ENCODE data around the gene SLC7A6OS.

Gene SLC7A6OS

GRCh38 chr16:68310774-68311511 is at the start of gene SLC7A6OS, which contains the start of gene PRMT7:
Gene SLC7A6OS, minus strand, starts transcription at chr16:68310946. Its CDS starts 20 bp downstream, at chr16:68310926.
Gene PRMT7, plus strand, starts transcription at chr16:68311019. Its CDS starts 4,961 bp downstream, at chr16:68315980.
- peak; percentile 95 for DNase-seq (ENCODE audit: low read depth)

GRCh38 chr16:68359398-68360191 is 48.8 kb upstream of the SLC7A6OS start:
- DNase-seq (ENCODE audit: low read depth) = no peak

DNA sequence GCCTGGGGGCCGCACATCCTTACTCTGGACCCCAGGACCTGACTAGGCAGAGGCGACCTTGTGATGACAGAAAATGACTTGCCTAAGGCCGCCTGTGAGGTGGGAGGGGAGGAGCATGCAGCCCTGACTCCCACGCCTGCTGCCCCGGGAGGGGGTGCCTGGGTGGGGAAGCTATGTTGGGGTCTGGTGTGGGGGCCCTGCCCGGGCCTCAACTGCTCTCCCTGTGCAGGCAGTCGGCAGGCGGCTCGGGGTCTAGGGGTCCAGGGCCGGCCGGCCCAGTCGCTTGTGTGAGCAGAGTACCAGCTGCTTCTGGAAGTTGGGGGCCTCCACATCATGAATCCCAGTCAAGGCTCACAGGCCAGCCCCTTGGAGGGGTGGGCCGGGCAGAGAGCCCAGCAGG is 48.2 kb upstream of the SLC7A6OS start:
- DNase-seq (ENCODE audit: low read depth) = no peak

DNA sequence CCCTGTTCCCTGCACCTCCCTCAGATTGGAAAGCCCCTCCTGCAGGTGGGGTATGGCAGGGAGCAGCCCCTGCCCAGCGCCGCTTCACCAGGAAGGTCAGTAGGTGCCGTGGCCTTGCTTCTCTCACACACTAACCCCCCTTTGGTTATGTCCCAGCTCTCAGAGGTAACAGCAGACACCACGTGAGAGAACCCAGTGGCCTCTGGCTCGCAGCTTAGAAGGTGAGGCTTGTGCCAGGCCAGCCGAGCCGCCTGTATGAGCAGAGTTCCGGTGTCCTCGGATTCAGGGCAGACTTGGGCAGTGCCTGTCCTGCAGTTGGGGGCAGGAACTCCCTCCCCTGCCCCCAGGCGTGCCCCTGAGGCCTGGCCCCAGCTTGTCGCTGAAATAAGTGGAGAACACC is 47.2 kb upstream of the SLC7A6OS start:
- no peak for DNase-seq (ENCODE audit: low read depth)

DNA sequence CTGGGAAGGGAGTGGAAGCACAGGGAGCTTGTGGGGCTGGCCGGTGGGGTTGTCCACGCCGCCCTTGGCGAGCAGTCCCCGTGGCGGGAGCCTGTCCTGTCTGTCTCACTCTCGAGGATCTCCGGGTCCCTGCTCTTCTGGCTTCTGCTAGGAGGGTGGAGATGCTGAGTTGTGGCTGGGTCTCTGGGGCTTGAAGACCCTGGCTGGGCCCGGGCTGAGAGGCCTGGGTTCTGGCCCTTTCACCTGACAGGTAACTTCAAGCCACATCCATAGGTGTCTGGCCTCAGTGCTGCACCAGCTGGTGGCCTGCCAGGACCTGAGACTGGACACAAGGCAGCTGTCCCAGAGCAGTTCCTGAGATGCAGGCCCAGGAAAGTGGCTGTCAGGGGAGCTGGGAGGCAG is 46.8 kb upstream of the SLC7A6OS start:
- DNase-seq (ENCODE audit: low read depth) = no peak

- no peak for DNase-seq (ENCODE audit: low read depth)
These were observed 46.2 kb upstream of the SLC7A6OS start for GRCh38 chr16:68356919-68357286.

DNA sequence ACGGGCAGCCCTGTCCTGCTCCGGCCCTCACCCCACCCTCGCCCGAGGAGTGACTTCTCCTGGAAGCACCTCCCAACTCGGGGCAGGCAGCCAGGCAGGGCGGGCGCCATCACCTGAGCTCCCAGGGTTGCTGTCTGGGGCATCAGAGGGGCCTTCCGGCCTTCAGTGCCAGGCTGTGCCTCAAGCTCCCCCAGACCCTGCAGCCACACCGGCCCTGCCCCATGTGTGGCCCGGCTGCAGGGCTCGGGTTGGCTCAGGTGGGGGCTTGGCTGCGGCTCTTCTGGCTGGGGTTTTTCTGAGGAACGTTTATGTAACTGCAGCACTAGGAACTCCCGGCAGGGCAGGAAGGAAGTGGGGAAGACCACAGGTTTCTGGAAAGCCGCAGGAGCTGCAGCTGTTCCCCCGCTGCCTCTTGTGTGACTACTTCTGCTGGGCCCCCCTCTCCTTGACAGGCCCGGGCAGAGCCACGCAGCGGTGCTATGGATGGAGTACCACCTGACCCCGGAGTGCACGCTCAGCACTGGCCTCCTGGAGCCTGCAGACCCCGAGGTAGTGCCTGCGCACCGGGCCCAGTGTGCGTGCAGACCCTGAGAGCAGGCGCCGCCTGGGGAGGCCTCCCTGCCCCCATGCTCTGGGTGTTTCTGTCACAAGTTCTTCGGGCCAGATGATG is 45.6 kb upstream of the SLC7A6OS start:
- no peak for DNase-seq (ENCODE audit: low read depth)

DNA sequence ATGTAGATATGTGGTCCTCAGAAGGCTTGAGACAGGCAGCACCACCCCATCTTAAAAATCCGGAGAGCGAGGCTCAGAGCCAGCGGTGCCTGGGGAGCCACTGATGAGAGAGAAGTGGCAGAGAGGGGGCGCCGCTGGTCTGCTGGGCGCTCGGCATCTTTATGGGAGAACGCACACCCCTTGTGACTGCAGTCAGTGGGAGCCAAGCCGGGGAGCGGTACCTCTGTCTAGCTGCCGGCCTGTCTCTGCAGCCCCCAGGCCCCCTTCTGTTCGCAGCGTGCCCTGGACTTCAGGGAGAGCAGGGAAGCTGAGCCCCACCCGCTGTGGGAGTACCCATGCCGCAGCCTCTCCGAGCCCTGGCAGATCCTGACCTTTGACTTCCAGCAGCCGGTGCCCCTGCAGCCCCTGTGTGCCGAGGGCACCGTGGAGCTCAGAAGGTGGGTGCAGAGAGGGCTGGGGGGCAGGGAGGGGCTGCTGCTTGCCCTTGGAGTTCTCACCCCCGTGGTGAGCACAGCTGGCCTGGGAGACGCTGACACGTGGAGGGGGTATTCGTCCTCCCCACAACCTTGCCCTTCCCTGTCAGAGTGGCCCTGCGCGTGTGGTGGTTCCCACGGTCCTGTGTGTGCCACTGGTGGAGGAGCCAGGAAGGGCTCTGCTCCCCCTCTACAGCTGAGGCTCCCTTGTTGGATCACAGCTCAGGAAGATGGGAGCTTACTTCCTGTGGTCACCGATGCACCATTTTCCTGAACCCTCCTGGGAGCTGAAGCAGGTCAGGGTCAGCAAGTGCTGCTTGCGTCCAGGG is 44.9 kb upstream of the SLC7A6OS start:
- DNase-seq (ENCODE audit: low read depth) = no peak

GRCh38 chr16:68354816-68355215 is 44.1 kb upstream of the SLC7A6OS start:
- no peak for DNase-seq (ENCODE audit: low read depth)

GRCh38 chr16:68353366-68353765 is 42.6 kb upstream of the SLC7A6OS start:
- no peak for DNase-seq (ENCODE audit: low read depth)

GRCh38 chr16:68351991-68352431 is 41.3 kb upstream of the SLC7A6OS start:
- no peak for DNase-seq (ENCODE audit: low read depth)

DNA sequence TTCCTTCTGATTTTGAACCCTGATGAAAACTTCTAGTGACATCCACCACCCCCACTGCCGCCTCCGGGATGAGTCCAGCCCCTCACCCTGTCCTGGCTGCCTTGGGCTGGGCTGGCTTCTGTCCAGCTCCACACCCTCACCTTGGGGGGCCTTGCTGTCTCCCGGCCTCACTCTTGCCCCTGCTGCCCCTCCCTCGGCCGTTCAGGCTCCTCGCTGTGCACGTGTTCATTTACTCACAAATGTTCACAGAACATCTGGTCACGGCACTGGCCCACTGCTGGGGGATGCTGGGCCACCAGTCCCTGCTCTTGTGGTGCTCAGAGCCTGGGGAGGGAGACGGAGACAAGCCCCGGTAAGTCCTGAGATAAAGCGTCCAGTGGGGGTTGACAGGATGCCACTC is 40.7 kb upstream of the SLC7A6OS start:
- DNase-seq (ENCODE audit: low read depth) = no peak

DNA sequence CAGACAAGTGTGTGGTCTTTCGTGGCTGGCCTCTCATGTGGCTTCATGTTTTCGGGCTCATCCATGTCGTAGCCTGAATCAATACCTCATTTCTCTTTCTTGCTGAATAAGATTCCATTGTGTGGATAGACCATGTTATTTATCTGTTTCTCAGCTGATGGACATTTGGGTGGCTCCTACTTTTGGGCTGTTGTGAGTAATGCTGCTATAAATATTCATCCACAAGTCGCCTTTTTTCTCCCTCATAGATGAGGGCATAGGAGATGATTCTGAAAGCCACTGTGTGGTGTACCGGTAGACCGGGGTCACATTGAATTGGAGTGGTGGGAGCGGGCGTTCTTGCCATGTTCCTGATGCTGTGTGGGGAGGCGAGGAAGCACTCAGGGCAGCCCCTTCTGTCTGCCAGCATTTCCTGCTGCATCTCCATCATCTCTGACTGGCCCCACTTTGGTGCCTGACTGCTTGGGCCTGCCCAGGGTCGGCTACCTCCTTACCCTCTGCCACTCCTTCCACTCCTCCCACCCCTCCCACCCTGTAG is 40.1 kb upstream of the SLC7A6OS start:
- no peak for DNase-seq (ENCODE audit: low read depth)

DNA sequence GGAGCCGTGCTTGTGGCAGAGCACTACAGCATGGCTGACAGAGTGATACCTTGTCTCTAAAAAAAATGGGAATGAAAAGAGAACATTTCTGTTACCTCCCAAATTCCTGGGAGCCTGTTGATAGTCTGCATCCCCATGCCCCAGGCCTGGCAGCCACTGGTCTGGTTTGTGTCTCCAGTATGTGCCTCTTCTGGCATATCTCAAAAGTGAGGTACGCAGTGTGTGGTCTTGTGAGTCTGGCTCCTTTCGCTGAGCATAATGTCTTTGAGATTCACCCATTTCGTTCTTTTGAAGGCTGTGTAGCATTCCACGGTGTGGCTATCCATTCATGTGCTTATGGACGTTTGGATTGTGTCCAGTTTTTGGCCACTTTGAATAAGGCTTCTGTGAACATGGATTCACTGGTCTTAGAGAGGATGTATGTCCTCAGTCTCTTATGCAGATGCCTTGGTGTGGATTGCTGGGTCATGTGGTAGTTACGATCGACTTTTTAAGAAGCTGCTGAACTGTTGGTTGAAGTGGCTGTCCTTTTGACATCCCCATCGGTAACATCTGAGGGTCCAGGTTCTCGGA is 39.2 kb upstream of the SLC7A6OS start:
- no peak for DNase-seq (ENCODE audit: low read depth)

- DNase-seq (ENCODE audit: low read depth) = no peak
These were observed 38.1 kb upstream of the SLC7A6OS start for GRCh38 chr16:68348639-68349445.

DNA sequence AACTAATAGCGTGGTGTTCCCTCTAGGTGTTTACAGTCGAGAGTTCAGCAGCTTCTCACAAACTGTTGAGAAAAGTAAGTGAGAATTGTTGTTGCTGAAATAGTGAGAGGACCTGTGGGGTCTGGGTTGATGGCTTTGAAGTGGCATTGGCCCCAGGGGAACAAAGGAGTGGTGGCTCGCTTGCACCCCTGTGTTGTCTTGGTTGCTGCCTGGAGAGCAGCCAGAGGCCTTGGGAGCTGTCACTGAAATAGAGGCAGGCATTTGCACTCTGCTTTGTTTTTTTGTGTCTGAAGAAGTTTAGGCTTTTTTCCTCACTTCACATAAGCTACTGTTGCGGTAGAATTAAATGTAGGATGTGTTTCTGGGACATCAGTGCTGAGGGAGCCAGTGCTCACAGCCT is 36.9 kb upstream of the SLC7A6OS start:
- no peak for DNase-seq (ENCODE audit: low read depth)

DNA sequence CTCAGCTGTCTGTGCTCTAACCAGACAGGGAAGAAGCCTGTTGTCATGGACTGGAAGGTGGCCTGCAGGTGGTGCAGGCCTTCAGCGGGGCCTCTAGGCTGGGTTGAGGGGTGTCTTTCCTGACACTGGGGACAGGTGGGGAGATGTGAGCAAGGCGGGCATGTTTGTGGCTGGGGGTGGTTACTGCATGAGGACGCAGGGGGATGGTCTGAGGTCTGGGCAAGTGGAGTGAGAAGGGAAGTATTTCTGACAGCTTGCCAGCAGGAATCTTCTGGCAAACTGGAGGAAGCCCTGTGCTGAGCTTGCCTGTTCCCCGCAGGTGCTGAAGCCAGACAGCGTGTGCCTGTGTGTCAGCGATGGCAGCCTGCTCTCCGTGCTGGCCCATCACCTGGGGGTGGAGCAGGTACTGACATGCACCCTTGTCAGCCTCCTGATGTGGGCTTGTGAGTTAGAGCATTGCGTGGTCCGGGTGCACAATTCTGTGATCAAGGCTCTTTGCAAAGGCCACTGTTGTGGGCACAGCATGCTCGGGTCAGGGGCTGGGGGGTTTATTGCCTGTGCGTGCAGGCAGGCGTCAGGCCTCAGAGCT is 36.2 kb upstream of the SLC7A6OS start:
- no peak for DNase-seq (ENCODE audit: low read depth)

DNA sequence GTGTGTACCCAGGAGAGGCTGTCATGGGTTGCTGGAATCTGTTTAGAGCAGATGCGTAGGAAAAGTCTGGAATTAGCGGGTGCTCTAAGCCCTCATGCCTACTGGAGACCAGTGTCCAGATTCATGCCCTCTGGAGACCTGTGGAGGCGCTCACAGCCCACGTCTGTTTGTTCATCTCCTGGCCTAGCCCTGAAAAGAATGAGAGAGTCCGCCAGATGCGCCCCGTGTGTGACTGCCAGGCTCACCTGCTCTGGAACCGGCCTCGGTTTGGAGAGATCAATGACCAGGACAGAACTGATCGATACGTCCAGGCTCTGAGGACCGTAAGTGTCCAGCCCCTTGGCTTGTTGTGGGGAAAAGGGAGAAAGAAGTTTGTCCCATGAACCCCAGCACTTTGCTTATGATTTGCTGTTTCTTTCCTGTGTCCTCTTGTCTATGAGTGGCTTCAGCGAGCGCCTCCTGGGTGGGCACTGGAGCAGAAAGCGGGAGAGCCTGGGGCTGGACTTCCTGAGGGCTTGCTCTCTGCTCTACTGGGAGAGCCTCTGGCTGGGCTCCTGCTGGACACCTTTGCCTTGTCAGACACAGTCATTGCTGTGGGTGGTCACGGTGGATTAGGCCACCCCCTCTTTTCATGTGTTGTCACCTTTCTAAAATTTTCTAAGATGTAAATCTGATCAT is 35.4 kb upstream of the SLC7A6OS start:
- DNase-seq (ENCODE audit: low read depth) = no peak

DNA sequence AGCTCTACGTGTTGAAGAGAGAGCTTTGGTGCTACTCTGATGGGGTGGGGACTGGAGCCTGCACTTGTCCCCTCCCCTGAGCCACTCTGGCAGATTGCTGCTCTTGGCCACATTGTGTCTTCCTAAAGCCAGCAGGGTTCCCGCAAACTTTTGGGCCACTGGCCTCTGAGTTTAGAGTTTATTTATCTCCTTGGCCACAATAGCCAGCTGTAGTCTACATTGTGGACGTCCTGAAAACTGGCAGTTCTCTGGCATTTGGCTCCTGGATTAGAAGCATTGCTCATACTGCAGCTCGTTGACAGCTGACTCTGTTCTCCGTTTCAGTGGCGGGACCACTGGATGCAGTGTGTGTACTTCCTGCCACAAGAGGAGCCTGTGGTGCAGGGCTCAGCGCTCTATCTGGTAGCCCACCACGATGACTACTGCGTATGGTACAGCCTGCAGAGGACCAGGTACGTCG is 34.6 kb upstream of the SLC7A6OS start:
- DNase-seq (ENCODE audit: low read depth) = no peak
